Measurements from ENCODE around the gene PTDSS2.
"Not testable (repeated sequence)": the region's sequence is repeated elsewhere in the genome, so short reads cannot be mapped to it uniquely, and the experiment has no call there.

Gene PTDSS2

DNA sequence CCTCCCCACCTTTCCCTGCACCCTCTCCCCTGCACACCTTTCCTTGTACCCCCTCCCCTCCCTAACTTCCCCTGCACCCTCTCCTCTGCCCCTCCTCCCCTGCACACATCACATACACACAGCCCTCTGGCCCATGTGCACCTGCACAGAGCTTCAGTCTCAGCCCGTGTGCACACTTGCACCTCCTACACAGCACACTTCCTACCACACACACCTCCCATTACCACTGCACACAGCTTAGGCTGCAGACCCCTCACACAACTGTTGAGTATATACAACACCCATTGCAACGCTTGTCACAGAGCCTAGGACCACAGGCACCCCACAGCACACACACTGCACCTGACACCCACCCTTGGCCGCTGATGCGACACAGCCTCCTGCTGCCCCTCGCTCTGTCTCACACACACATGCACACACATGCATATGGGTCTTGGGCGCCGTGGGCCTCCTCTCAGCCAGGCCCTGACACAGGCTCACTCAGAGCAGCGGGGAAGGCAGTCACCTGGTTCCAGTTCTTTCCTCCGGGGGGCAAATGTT is 35.7 kb upstream of the PTDSS2 start:
- DNase-seq: no peak

DNA sequence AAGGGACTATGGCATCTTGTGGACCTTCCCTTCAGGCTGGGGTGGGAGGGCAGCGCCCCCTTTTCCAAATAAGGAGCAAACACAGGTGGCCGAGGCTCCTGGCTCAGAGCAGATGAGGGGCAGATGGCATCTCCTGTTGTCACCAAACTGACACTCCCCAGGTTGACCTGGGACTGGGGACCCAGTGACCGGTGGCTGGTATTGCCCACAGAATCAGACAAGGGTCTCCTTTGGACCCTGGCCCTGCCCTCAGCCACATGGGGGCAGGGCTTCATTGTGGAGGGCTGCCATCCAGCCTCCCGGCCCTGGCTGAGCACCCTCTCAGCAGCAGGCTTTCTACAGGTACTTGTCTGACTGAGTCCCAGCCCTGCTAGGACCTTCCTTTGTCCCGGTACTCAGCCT is 34.4 kb upstream of the PTDSS2 start:
- DNase-seq: no peak

DNA sequence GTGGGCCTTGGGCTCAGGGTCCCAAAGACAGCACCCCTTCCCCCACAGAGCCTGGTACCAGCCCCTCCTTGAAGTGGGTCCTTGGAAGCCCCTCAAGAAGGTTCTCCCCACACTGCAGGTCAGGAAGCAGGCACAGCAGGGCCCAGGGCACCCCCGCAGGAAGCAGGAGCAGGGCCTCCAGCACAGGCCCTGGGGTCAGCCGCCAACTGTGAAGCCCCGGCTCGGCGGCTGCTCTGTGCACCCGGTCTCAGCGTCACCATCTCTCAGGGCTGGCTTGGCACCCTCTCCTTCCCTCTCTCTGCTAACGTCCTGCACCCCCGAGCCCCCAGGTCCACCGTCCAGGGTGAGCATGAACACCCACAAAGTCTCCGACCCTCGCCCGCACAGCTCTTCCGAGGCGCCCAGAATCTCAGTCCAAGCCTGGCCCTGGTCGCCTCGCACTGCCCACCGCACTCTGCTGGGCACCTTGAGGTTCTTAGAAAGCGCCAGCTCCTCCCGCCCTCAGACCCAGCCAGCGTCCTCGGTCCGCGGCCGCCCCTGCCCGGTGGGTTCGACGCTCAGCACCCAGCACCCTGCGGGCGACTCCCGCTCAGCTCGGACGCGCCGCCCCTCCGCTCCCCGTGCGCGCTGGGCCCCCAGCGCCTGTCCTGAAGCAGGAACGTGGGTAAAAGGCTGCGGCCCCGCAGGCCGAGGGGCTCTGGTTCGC is 33.9 kb upstream of the PTDSS2 start:
- DNase-seq: no peak

DNA sequence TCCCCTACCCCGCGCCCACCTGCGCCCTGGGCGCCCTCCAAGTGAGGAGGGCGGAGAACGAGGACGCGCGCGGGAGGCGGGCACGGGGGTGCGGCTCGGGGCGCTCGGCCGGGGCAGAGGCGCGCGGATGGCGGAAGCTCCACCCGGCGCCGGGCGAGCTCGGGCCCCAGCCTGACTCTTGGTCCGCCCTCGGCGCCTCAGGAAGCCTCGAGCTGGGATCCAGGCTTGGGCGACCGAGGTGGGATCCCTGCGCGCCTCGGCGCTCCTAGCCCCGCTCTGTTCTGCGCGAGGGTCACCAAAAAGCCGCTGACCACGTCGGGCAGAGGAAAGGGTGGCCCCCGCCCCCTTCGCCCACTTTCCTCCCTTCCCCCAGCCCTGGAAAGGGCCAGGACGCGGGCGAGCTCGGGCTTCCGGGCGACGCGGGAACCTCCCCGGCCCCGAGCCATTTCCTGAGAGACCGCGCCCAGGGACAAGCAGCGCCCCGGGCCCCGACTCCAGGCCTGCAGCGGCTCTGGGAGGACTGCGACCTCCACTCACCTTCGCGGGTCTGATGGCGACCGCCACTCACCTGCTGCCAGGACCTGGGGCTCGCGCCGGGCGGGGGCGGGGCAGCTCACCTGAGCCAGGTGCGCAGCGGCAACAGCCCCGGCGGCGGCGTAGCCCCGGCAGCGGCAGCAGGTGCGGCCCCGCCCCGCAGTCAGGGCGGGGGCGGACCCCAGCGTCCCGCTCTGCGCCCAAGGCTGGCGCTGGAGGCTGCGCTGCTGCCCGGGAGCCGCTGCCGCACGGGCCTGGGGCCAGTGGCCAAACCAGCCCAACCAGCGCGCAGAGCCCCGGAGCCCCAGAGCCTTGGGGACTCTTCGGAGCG is 33.1 kb upstream of the PTDSS2 start:
- DNase-seq: peak; percentile 45 to 52

DNA sequence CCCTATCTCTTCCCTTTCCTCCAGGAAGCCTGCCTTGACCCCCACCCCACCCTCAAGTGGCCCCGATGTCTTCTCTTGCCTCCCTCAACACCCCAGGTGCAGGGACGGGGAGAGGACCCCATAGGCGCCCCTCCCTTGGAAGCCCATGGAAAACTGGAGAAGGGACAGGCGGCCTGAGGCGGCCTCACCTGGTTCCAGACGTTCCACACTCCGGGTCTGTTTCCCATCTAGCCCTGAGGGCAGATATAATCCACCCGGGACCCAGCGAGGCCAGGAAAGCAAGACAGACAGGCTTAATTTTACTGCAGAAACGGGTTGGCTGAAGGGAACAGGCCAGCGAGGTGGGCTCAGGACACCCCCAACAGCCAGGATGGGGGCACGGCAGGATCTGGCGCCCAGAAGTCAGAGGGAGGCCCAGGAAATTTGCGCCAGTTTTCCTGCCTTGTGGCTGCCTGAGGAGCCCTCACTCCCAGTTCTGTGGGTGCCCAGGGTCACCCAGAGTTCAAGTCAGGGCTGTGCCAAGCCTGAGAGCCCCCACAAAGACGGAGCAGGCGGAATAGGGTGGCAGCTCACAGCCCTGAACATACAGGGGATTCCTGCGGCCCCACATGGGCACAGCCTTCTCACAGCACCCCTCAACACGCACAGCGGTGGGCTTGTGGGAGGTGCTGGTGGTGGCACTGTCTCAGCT is 32.3 kb upstream of the PTDSS2 start:
- no peak for DNase-seq

DNA sequence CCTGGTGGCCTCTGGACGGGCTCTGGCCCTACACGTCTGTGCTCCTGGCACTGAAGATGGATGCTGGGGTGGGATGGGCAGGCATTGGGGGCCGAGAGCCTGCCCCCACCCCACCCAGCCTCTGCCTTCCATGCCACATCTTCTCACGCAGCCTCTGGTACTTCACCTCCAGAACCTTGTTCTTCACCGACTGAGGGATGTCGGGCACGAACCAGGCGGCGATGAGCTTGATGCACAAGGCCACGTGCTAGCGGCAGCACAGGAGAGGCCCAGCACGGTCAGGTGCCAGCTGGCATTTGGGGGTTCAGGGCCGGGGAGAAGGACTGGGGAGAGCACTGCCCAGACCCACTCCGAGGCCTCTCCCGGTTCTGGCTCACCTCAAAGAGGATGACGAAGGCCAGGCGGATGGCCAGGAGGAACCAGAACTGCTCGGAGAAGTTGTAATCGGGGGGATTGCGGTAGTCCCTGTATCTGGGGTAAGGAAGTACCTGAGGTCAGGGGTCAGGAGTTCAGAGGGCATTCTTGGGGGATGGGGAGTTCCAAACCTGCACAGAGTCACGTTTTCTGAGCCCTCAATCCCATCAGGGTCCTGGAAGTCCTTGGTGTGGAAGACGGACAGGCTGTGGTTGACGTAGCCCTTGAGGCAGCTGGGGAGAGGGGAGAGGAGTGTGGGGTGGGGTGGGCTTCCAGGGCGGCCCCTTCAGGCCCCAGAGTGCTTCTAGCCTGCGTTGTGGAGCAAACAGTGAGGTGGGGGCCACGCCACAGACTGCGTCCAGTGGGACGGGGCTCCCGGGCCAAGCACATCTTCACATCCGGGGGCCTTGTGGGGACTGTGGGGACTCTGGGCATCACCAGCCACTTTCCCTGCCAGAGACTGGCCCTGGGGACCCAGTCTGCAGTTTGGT is 31.5 kb upstream of the PTDSS2 start:
- DNase-seq: no peak

DNA sequence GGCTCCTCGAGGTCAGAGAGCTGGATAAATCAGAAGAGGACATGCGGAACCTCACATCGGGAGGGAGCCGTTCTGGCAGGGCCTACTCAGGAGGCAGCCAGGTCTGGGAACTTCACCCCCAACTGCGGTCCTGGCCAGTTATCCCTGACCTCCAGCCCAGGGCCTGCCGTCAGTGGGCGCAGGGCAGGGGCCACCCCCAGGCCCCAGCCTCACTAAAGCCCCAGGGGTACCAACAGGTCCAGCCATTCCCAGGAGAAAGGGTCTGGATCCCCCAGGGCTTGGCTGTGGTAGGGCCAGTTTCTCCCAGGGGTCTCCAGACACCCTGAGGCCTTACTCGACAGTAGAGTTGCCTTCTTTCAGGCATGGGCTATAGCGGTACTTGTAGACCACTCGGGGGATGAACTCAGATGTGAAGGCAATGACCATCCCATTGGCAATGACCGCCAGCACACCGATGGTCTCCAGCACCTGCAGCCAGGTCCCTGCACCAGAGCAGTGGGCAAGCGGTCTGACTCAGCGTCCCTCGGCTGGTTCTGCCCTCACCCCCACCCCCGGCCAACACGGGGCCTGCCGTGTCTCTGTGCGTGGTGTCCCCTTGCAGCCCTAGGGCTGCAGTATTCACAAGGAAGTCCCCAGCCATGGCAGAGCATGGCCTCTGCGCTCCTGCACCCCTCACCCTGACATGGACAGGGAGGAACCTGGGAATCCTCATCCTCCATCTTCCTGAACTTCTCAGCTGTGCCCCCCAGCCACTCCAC is 30.7 kb upstream of the PTDSS2 start:
- DNase-seq: no peak

DNA sequence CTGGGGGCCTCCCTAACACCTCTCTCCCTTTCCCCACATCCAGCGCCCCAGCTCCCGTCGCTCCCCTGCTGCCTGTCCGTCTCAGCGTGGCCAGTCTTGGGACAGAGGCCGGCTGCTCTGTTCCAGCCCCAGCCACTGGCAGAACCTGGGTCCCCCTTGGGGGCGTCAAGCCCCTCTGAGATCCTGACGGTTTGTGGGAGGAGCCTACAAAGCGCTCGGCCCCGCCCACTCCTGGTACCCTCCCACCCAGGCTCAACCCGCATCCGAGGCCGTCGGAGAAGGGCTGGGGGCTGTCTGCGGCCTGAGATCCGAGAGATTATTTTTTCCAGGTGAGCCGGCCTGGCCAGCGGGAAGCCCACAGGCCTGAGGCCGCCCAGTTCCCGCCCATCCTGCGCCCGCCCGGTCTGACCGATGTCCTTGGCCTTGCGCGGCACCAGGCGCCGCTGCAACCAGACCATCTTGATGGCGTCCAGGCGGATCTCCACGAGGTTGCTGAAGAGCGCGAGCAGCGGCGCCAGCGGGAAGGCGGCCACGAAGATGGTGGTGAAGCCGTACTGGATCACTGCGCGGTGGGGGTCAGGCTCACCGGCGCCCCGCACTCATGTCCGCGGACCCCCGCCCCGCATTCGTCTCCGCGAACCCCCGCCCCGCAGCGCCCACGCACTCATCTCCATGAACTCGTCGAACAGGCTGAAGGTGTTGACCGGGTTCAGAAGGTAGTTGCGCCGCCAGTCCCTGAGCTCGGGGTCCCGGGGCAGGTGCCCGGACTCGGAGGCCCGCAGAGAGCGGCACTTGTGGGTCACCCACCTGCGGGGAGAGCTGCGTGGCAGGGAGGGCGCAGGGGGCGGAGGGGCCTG is 29.8 kb upstream of the PTDSS2 start:
- DNase-seq: no peak

DNA sequence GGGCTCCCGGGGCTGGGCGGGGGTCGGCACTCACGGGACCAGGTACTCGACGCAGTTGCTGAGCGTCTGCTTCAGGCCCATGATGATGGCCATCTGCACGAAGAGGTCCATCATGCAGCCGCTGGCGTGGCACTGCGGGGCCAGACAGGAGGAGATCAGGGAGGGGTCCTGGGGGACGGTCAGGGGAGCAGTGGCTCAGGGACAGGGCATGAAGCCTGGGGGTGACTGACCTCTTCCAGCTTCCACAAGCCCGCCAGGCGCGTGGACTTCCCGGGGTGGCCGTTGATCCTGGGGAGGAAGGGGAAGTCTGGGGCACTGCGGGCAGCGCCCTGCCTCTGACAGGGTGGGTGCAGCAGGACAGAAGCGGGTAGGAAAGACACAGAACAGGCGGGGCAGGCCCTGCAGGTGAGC is 29.2 kb upstream of the PTDSS2 start:
- DNase-seq: no peak

DNA sequence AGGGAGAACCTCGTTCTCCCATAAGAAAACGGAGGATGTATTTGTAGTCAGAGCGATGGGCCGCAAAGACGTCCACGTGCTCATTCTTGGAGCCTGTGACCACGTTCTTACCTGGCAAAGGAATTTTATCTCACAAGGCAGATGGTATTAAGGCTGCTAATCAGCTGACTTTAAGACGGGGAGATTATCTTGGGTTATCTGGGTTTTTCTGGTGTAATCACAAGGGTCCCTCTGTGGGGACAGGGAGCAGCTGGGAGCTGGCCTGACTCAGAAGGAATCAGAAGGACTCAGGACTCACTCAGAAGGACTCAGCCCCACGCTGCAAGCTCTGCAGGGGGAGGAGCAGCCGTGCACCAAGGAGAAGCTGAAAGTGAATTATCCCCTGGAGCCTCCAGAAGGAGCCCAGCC is 27.8 kb upstream of the PTDSS2 start:
- DNase-seq: no peak

DNA sequence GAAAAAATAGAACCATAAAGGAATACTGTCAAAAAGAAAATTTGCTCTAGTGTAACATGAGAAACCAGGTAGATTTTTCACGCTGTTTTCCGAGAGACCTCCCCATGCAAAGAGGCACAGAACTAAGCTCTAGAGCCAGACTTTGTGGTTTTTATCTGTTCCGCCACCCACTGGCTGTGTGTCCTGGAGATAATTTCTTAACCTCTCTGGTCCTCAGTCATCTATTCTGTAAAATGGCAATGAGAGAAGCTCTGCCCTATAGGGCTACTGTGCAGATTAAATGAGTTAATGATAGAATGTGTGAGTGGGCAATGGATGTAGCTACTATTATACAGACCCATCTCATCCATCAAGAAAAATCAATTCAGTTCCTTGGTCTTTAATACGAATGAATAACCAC is 25.8 kb upstream of the PTDSS2 start:
- DNase-seq: no peak

DNA sequence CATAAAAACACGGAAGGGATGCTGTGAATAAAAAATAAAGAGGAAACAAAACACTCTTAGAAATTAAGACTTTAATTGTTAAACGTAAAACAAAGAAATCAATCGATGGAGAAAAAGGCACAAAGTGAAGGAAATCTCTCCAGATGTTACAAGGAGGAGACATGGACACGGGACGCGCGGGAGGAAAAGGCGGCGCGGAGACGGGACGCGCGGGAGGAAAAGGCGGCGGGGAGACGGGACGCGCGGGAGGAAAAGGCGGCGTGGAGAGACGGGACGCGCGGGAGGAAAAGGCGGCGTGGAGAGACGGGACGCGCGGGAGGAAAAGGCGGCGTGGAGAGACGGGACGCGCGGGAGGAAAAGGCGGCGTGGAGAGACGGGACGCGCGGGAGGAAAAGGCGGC is 25.3 kb upstream of the PTDSS2 start:
- DNase-seq: not testable (repeated sequence)

DNA sequence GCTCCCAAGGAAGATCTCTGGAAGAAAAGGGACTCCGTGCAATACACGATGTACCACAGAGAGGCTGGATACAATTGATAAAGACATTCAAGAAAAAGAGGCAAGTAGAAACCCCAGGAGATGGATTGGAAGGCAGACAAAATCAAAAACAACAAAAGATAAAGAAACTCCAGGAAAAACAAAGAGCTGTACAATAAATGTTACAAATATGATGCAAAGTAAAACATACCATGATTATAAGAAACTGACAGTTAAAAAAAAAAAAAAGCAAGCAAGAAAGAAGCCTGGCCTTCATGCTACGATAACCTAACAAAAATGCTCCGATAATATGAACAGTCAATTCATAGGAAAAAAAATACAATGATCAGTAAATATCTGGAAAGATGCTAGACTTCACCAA is 24.8 kb upstream of the PTDSS2 start:
- no peak for DNase-seq

DNA sequence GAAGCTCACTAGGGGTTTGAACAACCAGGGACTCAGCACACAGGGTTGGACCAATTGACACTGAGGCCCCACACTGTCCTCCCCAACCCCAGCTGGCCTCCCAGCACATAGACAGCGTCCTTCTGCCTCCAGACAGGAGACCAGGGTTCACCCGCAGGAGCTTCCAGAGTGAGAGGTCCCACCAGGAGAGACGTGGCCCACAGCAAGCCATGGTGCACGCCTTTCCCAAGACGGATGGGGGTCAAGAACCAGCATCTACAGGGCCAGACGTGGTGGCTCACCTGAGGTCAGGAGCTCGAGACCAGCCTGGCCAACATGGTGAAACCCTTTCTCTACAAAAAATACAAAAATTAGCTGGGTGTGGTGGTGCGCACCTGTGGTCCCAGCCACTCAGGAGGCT is 23.2 kb upstream of the PTDSS2 start:
- no peak for DNase-seq

DNA sequence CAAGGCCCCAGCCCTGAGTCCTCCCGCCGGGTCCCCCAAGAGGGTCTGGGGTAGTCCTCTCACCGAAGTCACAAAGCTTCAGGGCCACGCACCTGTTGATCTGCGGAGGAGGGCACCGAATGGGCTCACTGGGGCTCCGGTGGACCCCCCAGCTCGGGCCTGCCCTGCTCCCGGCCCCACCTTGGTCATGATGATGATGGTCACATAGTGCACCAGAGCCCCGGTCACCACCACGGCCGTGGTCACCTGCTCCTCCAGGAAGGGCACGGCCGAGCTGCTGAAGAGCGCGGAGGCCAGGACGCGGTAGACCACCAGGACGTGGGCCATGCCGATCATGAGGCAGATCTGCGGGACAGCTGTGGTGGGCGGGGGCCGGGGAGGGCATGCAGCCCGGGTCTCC is 21.8 kb upstream of the PTDSS2 start:
- no peak for DNase-seq

DNA sequence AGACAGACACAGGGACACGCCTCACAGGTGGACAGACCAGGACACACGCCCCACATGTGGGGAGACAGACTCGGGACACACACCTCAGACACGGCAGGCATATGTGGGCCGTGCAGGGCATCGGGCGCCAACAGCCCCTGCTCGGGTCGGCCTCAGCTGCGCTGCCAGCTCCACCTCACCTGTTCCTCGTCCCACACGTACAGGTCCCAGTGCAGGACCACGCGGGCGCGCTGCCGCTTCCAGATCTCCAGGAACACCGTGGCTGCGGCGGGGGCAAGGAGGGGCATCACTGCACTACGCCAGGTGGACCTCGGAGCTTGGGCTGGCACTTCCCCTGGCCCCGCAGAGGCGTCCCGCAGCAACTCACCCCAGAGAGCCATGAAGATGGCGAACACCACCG is 20.7 kb upstream of the PTDSS2 start:
- DNase-seq: no peak

DNA sequence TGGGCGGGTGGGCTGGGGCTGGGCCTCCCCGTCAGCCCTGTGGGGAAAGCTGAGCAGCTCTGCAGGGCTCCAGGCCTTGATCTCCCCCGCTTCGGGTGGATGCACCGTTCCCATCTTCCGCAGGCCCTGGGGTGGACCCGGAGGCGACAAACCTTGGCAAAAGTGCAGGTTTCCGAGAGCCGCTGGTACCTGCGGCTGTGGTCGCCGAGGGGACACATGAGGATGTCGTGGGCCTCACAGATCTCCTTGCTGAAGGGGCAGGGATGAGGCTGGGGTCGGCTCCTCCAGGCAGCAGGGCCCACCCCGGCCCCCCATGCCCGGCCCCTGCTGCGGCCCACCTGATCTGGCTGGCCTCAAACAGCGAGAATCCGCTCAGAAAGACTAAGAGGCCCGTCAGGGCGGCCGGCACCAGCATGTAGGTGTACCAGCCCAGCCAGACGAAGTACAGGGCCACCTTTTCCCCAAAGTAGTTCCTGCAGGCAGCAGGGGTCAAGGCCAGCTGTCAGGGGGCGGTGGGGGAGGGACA is 20.1 kb upstream of the PTDSS2 start:
- no peak for DNase-seq

DNA sequence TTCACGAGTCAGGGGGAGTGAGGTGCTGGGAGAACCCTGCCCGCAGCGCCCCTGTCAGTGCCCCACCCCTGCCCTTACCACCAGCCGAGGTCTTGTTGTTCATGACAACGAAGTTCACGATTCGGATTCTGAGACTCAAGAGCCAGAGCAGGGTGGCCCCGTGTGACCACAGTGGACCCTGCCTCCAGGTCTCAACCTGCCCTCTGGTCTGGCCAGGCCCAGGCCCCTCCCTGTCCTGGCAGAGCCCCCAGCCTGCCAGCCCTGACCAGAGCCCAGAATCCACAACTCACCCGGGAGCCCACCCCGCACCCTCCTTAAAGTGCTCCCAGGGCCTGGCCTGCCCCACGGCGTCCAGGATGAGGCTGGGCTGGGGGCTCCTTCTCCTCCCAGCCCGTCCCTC is 18.2 kb upstream of the PTDSS2 start:
- DNase-seq: no peak

DNA sequence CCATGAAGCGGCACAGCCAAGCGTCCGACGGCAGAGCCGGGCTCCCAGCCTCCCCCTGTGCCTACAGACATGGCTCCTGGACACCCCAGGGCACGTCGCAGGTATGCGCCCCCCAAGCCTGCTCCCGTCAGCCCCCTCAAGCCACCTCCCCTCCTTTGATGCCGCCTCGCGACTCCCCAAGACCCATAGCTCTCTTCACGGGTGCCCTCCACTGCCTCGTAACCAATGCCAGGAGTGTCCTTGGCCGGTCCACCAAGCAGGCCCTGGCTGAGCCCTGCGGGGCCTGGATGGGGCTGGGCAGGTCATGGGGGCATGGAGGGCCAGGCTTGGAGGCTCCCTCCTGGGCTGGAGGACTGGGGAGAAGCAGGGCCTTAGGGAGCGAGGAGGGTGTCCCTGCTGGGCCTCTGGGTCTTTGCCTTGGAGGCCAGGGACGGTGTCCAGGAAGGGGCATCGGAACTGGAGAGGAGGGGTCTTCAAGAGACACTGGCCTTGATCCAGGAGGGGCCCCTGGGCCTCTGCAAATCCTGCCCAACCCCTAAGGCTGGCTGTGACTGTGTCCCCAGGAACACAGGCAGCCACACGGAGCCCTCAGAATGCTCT is 17.5 kb upstream of the PTDSS2 start:
- DNase-seq: no peak

DNA sequence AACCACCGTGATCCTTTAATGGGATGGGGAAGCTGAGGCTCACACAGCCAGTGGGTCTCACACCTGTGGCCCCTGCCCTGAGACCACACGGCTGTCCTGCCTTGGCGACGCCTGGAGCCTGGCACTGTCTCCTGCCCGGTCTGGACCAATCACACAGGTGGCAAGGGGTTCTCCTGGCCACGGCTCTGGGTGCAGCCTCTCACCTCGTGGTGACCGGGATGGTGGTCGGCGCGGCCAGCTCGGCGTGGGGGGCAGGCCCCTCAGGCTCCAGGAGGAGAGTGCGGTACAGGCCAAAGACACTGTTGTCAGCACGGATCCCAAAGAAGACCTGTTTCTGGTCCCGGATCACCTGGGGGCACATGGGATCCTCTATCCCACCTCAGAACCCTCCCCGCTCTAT is 17.0 kb upstream of the PTDSS2 start:
- no peak for DNase-seq
